Hepatocyte (in vitro differentiated cells): ENCODE results near the gene STON1. TPM values are rescaled to one million over a fixed set of nuclear protein-coding genes. Genes with fewer than 3 reads are reported as not detected.

Experiments
- DNase-seq: peaks from one replicate; pipeline ENCODE4 v3.0.0-alpha.2; 2016; ENCODE audit warnings: low spot score
- H2AFZ ChIP-seq: fragments of 200-600 bp; sonication (generic); 2 replicates; pipeline ENCODE4 v1.6.0; 2016; ENCODE audit warnings: antibody characterized with exemption, mild to moderate bottlenecking
- H3K27ac ChIP-seq: fragments of 200-600 bp; sonication (generic); 2 replicates; pipeline ENCODE4 v1.5.1; 2016; ENCODE audit warnings: mild to moderate bottlenecking
- H3K27me3 ChIP-seq: fragments of 200-600 bp; sonication (generic); 2 replicates; pipeline ENCODE4 v1.6.1; 2016
- H3K36me3 ChIP-seq: fragments of 200-600 bp; sonication (generic); replicated peaks from 2 replicates; pipeline ENCODE4 v1.5.1; 2016; ENCODE audit warnings: low read depth; ENCODE audit not compliant: insufficient read depth
- H3K4me1 ChIP-seq: fragments of 200-600 bp; sonication (generic); 2 replicates; pipeline ENCODE4 v1.5.1; 2016; ENCODE audit warnings: mild to moderate bottlenecking, moderate library complexity; ENCODE audit not compliant: insufficient read depth
- H3K4me2 ChIP-seq: fragments of 200-600 bp; sonication (generic); 2 replicates; pipeline ENCODE4 v1.6.0; 2016
- H3K4me3 ChIP-seq: fragments of 200-600 bp; sonication (generic); 2 replicates; pipeline ENCODE4 v1.5.1; 2016; ENCODE audit warnings: mild to moderate bottlenecking
- H3K79me2 ChIP-seq: fragments of 200-600 bp; sonication (generic); 2 replicates; pipeline ENCODE4 v1.6.0; 2017; ENCODE audit warnings: mild to moderate bottlenecking
- H3K9me2 ChIP-seq: fragments of 200-600 bp; sonication (generic); replicated peaks from 2 replicates; pipeline ENCODE4 v1.6.0; 2017; ENCODE audit warnings: mild to moderate bottlenecking; ENCODE audit not compliant: insufficient read depth
- H3K9me3 ChIP-seq: fragments of 200-600 bp; sonication (generic); 2 replicates; pipeline ENCODE4 v1.5.1; 2016; ENCODE audit warnings: low read depth, mild to moderate bottlenecking
- H4K20me1 ChIP-seq: fragments of 200-600 bp; sonication (generic); 2 replicates; pipeline ENCODE4 v1.6.0; 2016; ENCODE audit warnings: mild to moderate bottlenecking; ENCODE audit not compliant: insufficient read depth, poor library complexity, severe bottlenecking
- EZH2 ChIP-seq: fragments of 200-600 bp; sonication (generic); IDR thresholded peaks from 2 replicates; pipeline ENCODE4 v1.6.1; 2016; ENCODE audit warnings: antibody characterized with exemption, mild to moderate bottlenecking, borderline replicate concordance
- EZH2phosphoT487 ChIP-seq: fragments of 200-600 bp; sonication (generic); IDR thresholded peaks from one replicate; pipeline ENCODE4 v1.6.1; 2018; ENCODE audit warnings: antibody characterized with exemption, mild to moderate bottlenecking, low read depth, moderate library complexity; ENCODE audit not compliant: unreplicated experiment, severe bottlenecking
- WGBS: methylation state at CpG from one replicate; pipeline ENCODE4 v1.1.6; 2016; ENCODE audit warnings: low lambda C conversion rate; ENCODE audit errors: missing lambda C conversion rate; 5-methylcytosine and 5-hydroxymethylcytosine counted together
- polyA plus RNA-seq: library from polyadenylated mRNA; unstranded; fragments of >200 nt; fragmentation: Nextera tagmentation; extraction: Ambion mirVana; gene quantifications from 2 replicates; pipeline ENCODE4 v1.2.1, GENCODE V29; 2016
- total RNA-seq: library from RNA; depleted of rRNA; stranded (reverse); fragments of >200 nt; gene quantifications from 2 replicates; pipeline ENCODE4 v1.2.3, GENCODE V29; 2014
- TF ChIP-seq, protein P1 (sequence below): fragments of 200-600 bp; sonication (generic); IDR thresholded peaks from 2 replicates; pipeline ENCODE4 v1.5.1; 2016; ENCODE audit warnings: antibody characterized with exemption, mild to moderate bottlenecking; ENCODE audit not compliant: poor library complexity

Gene STON1
- total RNA-seq (21.6 and 22.0 TPM in 2 replicates), polyA plus RNA-seq (10.4 and 12.2 TPM in 2 replicates)

- Histone ChIP-seq H3K4me3 (peak within 1 kb of the TSS; percentile 76), H3K4me1 (peaks cover 16% of the 10 kb centered on the region), H3K4me2 (peak within 1 kb of the TSS; percentile 91), H4K20me1 (no peaks in the 10 kb centered on the region), H3K27ac (peak within 1 kb of the TSS; percentile 89), H3K79me2 (peaks cover 30% of the 10 kb centered on the region), H3K27me3 (no peaks in the 10 kb centered on the region), H2AFZ (peak within 1 kb of the TSS; percentile 65), H3K36me3 (no peaks in the 10 kb centered on the region), H3K9me2 (no peaks in the 10 kb centered on the region), H3K9me3 (no peaks in the 10 kb centered on the region)
- TF ChIP-seq, protein P1, sequence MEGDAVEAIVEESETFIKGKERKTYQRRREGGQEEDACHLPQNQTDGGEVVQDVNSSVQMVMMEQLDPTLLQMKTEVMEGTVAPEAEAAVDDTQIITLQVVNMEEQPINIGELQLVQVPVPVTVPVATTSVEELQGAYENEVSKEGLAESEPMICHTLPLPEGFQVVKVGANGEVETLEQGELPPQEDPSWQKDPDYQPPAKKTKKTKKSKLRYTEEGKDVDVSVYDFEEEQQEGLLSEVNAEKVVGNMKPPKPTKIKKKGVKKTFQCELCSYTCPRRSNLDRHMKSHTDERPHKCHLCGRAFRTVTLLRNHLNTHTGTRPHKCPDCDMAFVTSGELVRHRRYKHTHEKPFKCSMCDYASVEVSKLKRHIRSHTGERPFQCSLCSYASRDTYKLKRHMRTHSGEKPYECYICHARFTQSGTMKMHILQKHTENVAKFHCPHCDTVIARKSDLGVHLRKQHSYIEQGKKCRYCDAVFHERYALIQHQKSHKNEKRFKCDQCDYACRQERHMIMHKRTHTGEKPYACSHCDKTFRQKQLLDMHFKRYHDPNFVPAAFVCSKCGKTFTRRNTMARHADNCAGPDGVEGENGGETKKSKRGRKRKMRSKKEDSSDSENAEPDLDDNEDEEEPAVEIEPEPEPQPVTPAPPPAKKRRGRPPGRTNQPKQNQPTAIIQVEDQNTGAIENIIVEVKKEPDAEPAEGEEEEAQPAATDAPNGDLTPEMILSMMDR = no peak
- TF ChIP-seq EZH2 (no peak), EZH2phosphoT487 (no peak)
- 2% methylated on average over 43 of the region's 62 CpGs for WGBS
- DNase-seq = peak; percentile 64
Measured at GRCh38 chr2:48530033-48530811, at the start of gene STON1. STON1 (plus strand) TSS chr2:48530154; CDS start chr2:48580634, 50,480 bp downstream.

GRCh38 chr2:48480526-48480925 lies 49.4 kb upstream of the STON1 start:
- WGBS = 78% methylated on average over 3 of the region's 3 CpGs
- Histone ChIP-seq H3K27ac (peak overlapping the region; percentile 77), H3K4me2 (peak overlapping the region; percentile 62), H3K27me3 (no peaks in the 10 kb centered on the region), H3K4me3 (no peak overlapping the region), H3K4me1 (peaks cover 26% of the 10 kb centered on the region), H4K20me1 (no peaks in the 10 kb centered on the region), H3K9me2 (no peaks in the 10 kb centered on the region), H3K36me3 (no peaks in the 10 kb centered on the region), H2AFZ (no peak overlapping the region), H3K9me3 (no peaks in the 10 kb centered on the region), H3K79me2 (no peaks in the 10 kb centered on the region)
- TF ChIP-seq EZH2phosphoT487 (no peak), EZH2 (no peak)
- TF ChIP-seq, protein P1 = no peak
- DNase-seq = no peak

GRCh38 chr2:48482313-48482712 lies 47.6 kb upstream of the STON1 start:
- TF ChIP-seq, protein P1 = no peak
- no peak for TF ChIP-seq EZH2
- no peak for TF ChIP-seq EZH2phosphoT487
- Histone ChIP-seq H3K27ac (no peak overlapping the region), H3K9me3 (no peaks in the 10 kb centered on the region), H3K36me3 (no peaks in the 10 kb centered on the region), H4K20me1 (no peaks in the 10 kb centered on the region), H2AFZ (no peak overlapping the region), H3K4me3 (no peak overlapping the region), H3K9me2 (no peaks in the 10 kb centered on the region), H3K79me2 (no peaks in the 10 kb centered on the region), H3K4me1 (peaks cover 26% of the 10 kb centered on the region), H3K27me3 (no peaks in the 10 kb centered on the region), H3K4me2 (no peak overlapping the region)
- 70% methylated on average over 1 of the region's 1 CpG for WGBS
- peak; percentile 7 for DNase-seq
